Measurements from ENCODE around the gene PRDM16.

DNA sequence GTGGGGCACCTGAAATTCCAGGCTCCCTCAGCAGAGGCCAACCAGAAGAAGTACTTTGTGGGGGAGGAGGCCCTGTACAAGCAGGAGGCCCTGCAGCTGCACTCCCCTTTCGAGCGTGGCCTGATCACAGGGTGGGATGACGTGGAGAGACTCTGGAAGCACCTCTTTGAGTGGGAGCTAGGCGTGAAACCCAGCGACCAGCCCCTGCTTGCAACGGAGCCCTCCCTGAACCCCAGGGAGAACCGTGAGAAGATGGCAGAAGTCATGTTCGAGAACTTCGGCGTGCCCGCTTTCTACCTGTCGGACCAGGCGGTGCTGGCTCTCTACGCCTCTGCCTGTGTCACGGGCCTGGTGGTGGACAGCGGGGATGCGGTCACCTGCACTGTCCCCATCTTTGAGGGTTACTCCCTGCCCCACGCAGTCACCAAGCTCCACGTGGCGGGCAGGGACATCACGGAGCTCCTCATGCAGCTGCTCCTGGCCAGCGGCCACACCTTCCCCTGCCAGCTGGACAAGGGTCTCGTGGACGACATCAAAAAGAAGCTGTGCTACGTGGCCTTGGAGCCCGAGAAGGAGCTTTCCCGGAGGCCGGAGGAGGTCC, 47.1 kb upstream of the PRDM16 start:
- TF ChIP-seq, protein P1, sequence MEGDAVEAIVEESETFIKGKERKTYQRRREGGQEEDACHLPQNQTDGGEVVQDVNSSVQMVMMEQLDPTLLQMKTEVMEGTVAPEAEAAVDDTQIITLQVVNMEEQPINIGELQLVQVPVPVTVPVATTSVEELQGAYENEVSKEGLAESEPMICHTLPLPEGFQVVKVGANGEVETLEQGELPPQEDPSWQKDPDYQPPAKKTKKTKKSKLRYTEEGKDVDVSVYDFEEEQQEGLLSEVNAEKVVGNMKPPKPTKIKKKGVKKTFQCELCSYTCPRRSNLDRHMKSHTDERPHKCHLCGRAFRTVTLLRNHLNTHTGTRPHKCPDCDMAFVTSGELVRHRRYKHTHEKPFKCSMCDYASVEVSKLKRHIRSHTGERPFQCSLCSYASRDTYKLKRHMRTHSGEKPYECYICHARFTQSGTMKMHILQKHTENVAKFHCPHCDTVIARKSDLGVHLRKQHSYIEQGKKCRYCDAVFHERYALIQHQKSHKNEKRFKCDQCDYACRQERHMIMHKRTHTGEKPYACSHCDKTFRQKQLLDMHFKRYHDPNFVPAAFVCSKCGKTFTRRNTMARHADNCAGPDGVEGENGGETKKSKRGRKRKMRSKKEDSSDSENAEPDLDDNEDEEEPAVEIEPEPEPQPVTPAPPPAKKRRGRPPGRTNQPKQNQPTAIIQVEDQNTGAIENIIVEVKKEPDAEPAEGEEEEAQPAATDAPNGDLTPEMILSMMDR (conservative IDR thresholded peaks at IDR 0.05 in 1 of 2, IDR thresholded peaks at IDR 0.05 in 1 of 2; ENCODE audit: extremely low read depth in 1 of 2, insufficient read depth in 1 of 2, low read depth in 1 of 2, low read length in 2 of 2): no peak
- no peak for TF ChIP-seq EZH2 (IDR thresholded peaks at IDR 0.05; ENCODE audit: borderline replicate concordance, low read length)
